Measurements from ENCODE around the gene PRKACB. TPM values are rescaled to one million over a fixed set of nuclear protein-coding genes. Genes with fewer than 3 reads are reported as not detected.

The PRKACB gene
- total RNA-seq, 1 experiment from 2014 or later, result 68.1 TPM

DNA sequence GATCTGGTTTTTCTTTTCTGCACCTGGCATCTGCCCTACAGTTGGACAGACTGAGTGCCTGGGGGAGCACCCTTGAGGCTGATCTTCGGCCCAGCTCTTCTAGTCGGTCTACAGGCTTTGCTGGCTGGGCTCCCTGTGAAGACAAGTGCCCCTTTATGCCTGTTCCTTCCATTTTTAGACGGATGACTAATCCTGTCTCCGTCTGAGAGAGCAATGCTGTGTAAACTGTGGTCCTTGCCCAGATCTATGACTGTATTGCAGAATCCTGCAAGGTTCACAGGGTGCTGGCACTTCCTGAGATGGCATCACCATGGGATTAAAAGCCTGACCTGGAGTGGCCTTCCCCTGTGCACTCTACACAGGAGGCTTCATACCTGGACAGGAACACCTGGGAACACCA lies 109.8 kb downstream of the PRKACB start:
- no peaks in the 10 kb centered on the region for H3K36me3 ChIP-seq (ENCODE audit: insufficient read depth, low read length)
- no peaks in the 10 kb centered on the region for H3K9me2 ChIP-seq (replicated peaks; ENCODE audit: insufficient read depth, low read length)
- no peak overlapping the region for H3K9ac ChIP-seq (ENCODE audit: low read length)
- no peaks in the 10 kb centered on the region for H3K4me1 ChIP-seq (ENCODE audit: low read length)
- H3K4me3 ChIP-seq (ENCODE audit: low read length), result no peak overlapping the region
- H3K79me2 ChIP-seq (ENCODE audit: low read length), result no peaks in the 10 kb centered on the region
- H2AFZ ChIP-seq (ENCODE audit: low read length), result no peak overlapping the region
- H3K9me3 ChIP-seq (ENCODE audit: low read length), result no peaks in the 10 kb centered on the region
- H3K4me2 ChIP-seq (ENCODE audit: low read depth, low read length, poor library complexity, severe bottlenecking), result no peak overlapping the region
- H3K27ac ChIP-seq (ENCODE audit: low read length), result no peak overlapping the region
- no peak for DNase-seq
- H3K27me3 ChIP-seq (ENCODE audit: low read length), result no peaks in the 10 kb centered on the region
- no peaks in the 10 kb centered on the region for H4K20me1 ChIP-seq (ENCODE audit: insufficient read depth, low read depth, low read length)

DNA sequence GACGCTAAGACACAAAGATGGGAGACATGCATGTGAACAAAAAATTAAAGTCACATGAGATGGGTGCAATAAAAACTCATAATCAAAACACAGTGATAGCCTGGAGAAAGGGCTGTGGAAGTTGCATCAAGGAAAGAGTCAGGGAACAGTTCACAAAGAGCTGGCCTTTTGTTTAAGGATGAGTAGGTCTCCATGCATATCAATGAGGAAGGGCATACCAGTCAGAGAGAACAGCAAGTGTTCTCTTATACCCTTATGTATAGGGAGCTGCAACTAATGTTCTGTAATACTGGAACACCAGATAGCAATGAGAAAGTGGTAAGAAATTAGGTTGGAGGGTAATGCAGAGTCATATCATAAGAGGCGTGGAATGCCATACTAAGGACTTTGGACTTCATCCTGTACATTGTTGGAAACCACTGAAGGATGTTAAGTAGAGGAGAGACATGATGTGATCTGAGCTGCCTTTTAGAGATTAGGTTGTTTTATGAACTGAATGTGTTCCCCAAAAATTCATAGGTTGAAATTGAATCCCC lies 110.7 kb downstream of the PRKACB start:
- Histone ChIP-seq H3K27ac (ENCODE audit: low read length) (no peak overlapping the region), H3K9me2 (replicated peaks; ENCODE audit: insufficient read depth, low read length) (no peaks in the 10 kb centered on the region), H3K79me2 (ENCODE audit: low read length) (no peaks in the 10 kb centered on the region), H3K9me3 (ENCODE audit: low read length) (no peaks in the 10 kb centered on the region), H3K9ac (ENCODE audit: low read length) (no peak overlapping the region), H3K4me2 (ENCODE audit: low read depth, low read length, poor library complexity, severe bottlenecking) (no peak overlapping the region), H3K4me3 (ENCODE audit: low read length) (no peak overlapping the region), H3K4me1 (ENCODE audit: low read length) (no peaks in the 10 kb centered on the region), H4K20me1 (ENCODE audit: insufficient read depth, low read depth, low read length) (no peaks in the 10 kb centered on the region), H2AFZ (ENCODE audit: low read length) (no peak overlapping the region), H3K27me3 (ENCODE audit: low read length) (no peaks in the 10 kb centered on the region), H3K36me3 (ENCODE audit: insufficient read depth, low read length) (no peaks in the 10 kb centered on the region)
- DNase-seq, result no peak

DNA sequence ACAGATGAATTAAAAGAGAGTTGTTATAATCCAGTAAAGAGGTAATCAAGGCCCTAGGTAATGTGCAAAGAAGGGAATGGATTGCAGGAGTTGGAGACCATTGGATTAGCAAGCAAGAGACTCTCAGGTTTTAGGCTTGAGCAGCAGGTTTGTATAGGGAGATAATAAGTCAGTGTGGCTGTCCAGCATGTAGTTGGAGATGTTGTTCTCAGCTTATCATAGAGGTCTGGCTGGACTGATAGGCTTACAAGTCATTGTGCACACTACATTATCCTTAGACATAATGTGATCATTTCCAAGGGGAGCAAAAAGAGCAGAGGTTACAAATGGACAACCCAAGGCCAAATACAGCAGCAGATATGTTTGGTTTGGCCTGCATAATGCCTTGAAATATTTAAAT lies 111.5 kb downstream of the PRKACB start:
- DNase-seq, result no peak
- H3K27me3 ChIP-seq (ENCODE audit: low read length), result no peaks in the 10 kb centered on the region
- no peak overlapping the region for H2AFZ ChIP-seq (ENCODE audit: low read length)
- H3K4me3 ChIP-seq (ENCODE audit: low read length), result no peak overlapping the region
- H3K36me3 ChIP-seq (ENCODE audit: insufficient read depth, low read length), result no peaks in the 10 kb centered on the region
- H3K9ac ChIP-seq (ENCODE audit: low read length), result no peak overlapping the region
- H3K4me1 ChIP-seq (ENCODE audit: low read length), result no peaks in the 10 kb centered on the region
- H3K4me2 ChIP-seq (ENCODE audit: low read depth, low read length, poor library complexity, severe bottlenecking), result no peak overlapping the region
- no peak overlapping the region for H3K27ac ChIP-seq (ENCODE audit: low read length)
- H3K9me2 ChIP-seq (replicated peaks; ENCODE audit: insufficient read depth, low read length), result no peaks in the 10 kb centered on the region
- no peaks in the 10 kb centered on the region for H3K79me2 ChIP-seq (ENCODE audit: low read length)
- H4K20me1 ChIP-seq (ENCODE audit: insufficient read depth, low read depth, low read length), result no peaks in the 10 kb centered on the region
- no peaks in the 10 kb centered on the region for H3K9me3 ChIP-seq (ENCODE audit: low read length)

DNA sequence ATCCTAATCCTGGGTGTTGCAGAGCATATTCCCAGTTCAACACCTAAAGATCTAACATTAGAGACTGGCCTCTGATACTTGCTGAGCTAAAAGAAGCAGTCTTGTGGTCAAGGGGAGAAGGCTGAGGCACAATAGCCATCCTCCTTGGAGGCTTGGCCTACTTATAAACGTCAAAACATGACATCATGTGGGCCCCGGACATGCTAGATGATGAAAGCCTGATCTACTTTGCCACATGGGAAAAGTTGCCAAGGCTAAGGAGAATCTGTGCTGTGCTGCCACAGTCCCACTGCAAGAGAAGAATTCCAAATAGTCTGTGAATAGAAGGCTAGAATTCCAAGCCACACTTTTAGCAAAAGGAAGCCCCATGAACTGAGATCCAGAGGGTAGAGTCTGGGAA lies 113.5 kb downstream of the PRKACB start:
- H3K9ac ChIP-seq (ENCODE audit: low read length), result no peak overlapping the region
- DNase-seq, result no peak
- H3K36me3 ChIP-seq (ENCODE audit: insufficient read depth, low read length), result no peaks in the 10 kb centered on the region
- no peaks in the 10 kb centered on the region for H3K9me3 ChIP-seq (ENCODE audit: low read length)
- H3K79me2 ChIP-seq (ENCODE audit: low read length), result no peaks in the 10 kb centered on the region
- H3K4me1 ChIP-seq (ENCODE audit: low read length), result no peaks in the 10 kb centered on the region
- no peak overlapping the region for H3K27ac ChIP-seq (ENCODE audit: low read length)
- no peaks in the 10 kb centered on the region for H4K20me1 ChIP-seq (ENCODE audit: insufficient read depth, low read depth, low read length)
- H2AFZ ChIP-seq (ENCODE audit: low read length), result no peak overlapping the region
- no peak overlapping the region for H3K4me3 ChIP-seq (ENCODE audit: low read length)
- no peaks in the 10 kb centered on the region for H3K27me3 ChIP-seq (ENCODE audit: low read length)
- no peaks in the 10 kb centered on the region for H3K9me2 ChIP-seq (replicated peaks; ENCODE audit: insufficient read depth, low read length)
- H3K4me2 ChIP-seq (ENCODE audit: low read depth, low read length, poor library complexity, severe bottlenecking), result no peak overlapping the region

DNA sequence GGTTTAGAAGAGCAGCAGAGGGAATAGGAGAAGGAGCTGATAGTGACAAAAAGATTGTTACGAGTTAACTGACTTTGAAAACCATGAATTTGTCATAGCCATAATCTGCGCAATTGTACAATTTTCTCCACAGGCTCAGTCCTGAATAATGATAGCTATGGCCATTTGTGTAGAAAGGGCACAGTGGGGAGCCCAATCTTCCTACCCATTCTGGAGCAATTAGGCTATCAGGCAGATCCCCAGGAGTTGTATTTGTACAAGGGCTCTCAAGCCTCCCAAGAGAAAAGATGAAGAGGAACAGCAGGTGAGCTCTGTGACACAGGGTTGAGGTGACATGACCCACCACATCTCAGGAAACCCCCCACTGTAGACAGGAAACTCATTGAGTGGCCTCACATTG lies 115.3 kb downstream of the PRKACB start:
- H3K79me2 ChIP-seq (ENCODE audit: low read length), result no peaks in the 10 kb centered on the region
- H3K9me3 ChIP-seq (ENCODE audit: low read length), result no peaks in the 10 kb centered on the region
- no peak overlapping the region for H3K9ac ChIP-seq (ENCODE audit: low read length)
- no peaks in the 10 kb centered on the region for H3K4me1 ChIP-seq (ENCODE audit: low read length)
- H2AFZ ChIP-seq (ENCODE audit: low read length), result no peak overlapping the region
- H3K4me3 ChIP-seq (ENCODE audit: low read length), result no peak overlapping the region
- peak; percentile 11 for DNase-seq
- H3K27me3 ChIP-seq (ENCODE audit: low read length), result no peaks in the 10 kb centered on the region
- H3K36me3 ChIP-seq (ENCODE audit: insufficient read depth, low read length), result no peaks in the 10 kb centered on the region
- H3K27ac ChIP-seq (ENCODE audit: low read length), result no peak overlapping the region
- H3K9me2 ChIP-seq (replicated peaks; ENCODE audit: insufficient read depth, low read length), result no peaks in the 10 kb centered on the region
- no peaks in the 10 kb centered on the region for H4K20me1 ChIP-seq (ENCODE audit: insufficient read depth, low read depth, low read length)
- no peak overlapping the region for H3K4me2 ChIP-seq (ENCODE audit: low read depth, low read length, poor library complexity, severe bottlenecking)

DNA sequence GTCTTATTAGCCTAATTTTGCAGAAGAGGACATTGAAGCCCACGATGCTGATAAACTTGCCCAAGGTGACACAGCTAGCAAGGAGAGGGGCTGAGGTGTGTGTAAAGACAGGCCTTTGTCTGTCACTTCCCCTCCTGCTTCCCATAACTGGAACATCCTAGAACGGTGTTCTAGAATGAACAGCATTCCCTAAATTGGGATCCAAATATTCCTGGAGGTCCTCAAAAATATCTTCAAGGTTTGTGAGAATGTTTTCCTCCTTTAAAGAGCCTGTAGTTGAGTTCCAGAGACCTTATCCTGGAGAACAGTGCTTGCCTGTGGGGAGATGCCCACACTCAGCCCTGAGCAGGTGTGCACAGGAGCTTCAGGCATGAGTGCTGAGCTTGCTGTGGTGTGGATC lies 115.9 kb downstream of the PRKACB start:
- Histone ChIP-seq H4K20me1 (ENCODE audit: insufficient read depth, low read depth, low read length) (no peaks in the 10 kb centered on the region), H3K27me3 (ENCODE audit: low read length) (no peaks in the 10 kb centered on the region), H3K4me1 (ENCODE audit: low read length) (no peaks in the 10 kb centered on the region), H3K36me3 (ENCODE audit: insufficient read depth, low read length) (no peaks in the 10 kb centered on the region), H3K9me3 (ENCODE audit: low read length) (no peaks in the 10 kb centered on the region), H3K79me2 (ENCODE audit: low read length) (no peaks in the 10 kb centered on the region), H3K9ac (ENCODE audit: low read length) (no peak overlapping the region), H3K9me2 (replicated peaks; ENCODE audit: insufficient read depth, low read length) (no peaks in the 10 kb centered on the region), H3K4me3 (ENCODE audit: low read length) (no peak overlapping the region), H3K4me2 (ENCODE audit: low read depth, low read length, poor library complexity, severe bottlenecking) (no peak overlapping the region), H2AFZ (ENCODE audit: low read length) (no peak overlapping the region), H3K27ac (ENCODE audit: low read length) (no peak overlapping the region)
- peak; percentile 29 for DNase-seq

DNA sequence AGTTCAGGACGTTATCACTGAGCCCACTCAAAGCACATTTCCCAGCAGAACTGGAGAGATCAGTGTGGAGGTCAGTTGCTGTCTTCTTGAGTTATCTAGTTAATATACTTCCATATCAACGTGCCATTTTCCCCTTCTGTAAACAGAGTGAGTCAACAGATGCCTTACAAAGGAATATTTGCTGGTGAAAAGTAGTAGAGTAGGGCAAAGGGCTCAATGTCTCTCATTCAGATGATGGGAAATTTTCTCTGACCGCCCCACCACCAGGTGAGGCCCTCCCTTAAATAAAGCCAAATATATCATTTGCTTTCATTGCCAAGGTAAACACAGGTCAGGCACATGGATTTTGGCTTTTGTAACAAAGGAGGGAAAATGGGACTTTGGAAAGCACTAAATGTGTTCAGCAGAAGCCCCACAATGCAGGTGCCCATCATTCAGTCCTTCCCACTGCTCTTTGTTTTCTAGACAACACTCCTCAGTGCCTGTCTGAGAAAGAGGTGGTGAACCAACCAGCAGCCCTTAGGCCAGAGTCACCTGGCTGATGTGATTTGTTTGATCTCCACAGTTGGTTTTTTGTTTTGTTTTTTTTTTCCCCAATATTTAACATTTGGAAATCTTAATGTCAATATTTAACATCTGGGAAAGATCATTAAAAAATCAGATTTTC lies 116.9 kb downstream of the PRKACB start:
- Histone ChIP-seq H3K4me3 (ENCODE audit: low read length) (no peak overlapping the region), H4K20me1 (ENCODE audit: insufficient read depth, low read depth, low read length) (no peaks in the 10 kb centered on the region), H3K9me3 (ENCODE audit: low read length) (no peaks in the 10 kb centered on the region), H3K27ac (ENCODE audit: low read length) (no peak overlapping the region), H3K4me1 (ENCODE audit: low read length) (no peaks in the 10 kb centered on the region), H3K79me2 (ENCODE audit: low read length) (no peaks in the 10 kb centered on the region), H3K9ac (ENCODE audit: low read length) (no peak overlapping the region), H3K27me3 (ENCODE audit: low read length) (no peaks in the 10 kb centered on the region), H3K4me2 (ENCODE audit: low read depth, low read length, poor library complexity, severe bottlenecking) (no peak overlapping the region), H3K36me3 (ENCODE audit: insufficient read depth, low read length) (no peaks in the 10 kb centered on the region), H2AFZ (ENCODE audit: low read length) (no peak overlapping the region), H3K9me2 (replicated peaks; ENCODE audit: insufficient read depth, low read length) (no peaks in the 10 kb centered on the region)
- DNase-seq, result peak; percentile 29

DNA sequence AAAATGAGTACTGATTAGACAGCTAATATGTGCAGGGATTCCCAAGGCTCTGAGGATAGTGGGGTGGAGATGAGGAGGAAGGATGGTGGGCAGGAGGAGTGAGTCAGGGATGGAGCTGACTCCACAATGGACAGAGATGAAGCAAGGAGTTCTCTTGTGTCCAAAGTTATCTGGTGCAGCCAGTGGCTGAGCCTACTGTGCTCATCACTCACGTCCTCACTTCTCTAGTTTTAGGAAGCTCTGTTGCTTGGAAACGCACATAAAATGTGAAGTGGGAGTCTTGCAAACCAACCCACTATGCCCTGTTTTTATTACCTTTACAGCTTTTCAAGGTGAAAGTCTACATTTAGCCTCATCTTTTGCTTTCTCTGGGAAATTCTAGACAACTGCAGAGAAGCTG lies 120.9 kb downstream of the PRKACB start:
- Histone ChIP-seq H3K27ac (ENCODE audit: low read length) (no peak overlapping the region), H3K4me2 (ENCODE audit: low read depth, low read length, poor library complexity, severe bottlenecking) (no peak overlapping the region), H2AFZ (ENCODE audit: low read length) (no peak overlapping the region), H3K9me3 (ENCODE audit: low read length) (no peaks in the 10 kb centered on the region), H3K9me2 (replicated peaks; ENCODE audit: insufficient read depth, low read length) (no peaks in the 10 kb centered on the region; the same call in 1 of the 2 replicates), H3K36me3 (ENCODE audit: insufficient read depth, low read length) (no peaks in the 10 kb centered on the region), H3K4me3 (ENCODE audit: low read length) (no peak overlapping the region), H3K79me2 (ENCODE audit: low read length) (no peaks in the 10 kb centered on the region), H4K20me1 (ENCODE audit: insufficient read depth, low read depth, low read length) (no peaks in the 10 kb centered on the region), H3K27me3 (ENCODE audit: low read length) (no peaks in the 10 kb centered on the region), H3K4me1 (ENCODE audit: low read length) (no peaks in the 10 kb centered on the region), H3K9ac (ENCODE audit: low read length) (no peak overlapping the region)
- DNase-seq, result no peak

Measured in Karpas-422 (cell line).